SK-N-MC (cell line): ENCODE results near the gene CFAP57.

ENCODE experiments used
- DNase-seq: peaks from one replicate; pipeline ENCODE4 v3.0.0-alpha.2; 2011; ENCODE audit warnings: low read depth, low spot score
- H3K27ac ChIP-seq: fragments of 200-600 bp; sonication (generic); 2 replicates; pipeline ENCODE4 v1.5.1; 2016; ENCODE audit warnings: mixed run types
- H3K36me3 ChIP-seq: fragments of 200-600 bp; sonication (generic); 2 replicates; pipeline ENCODE4 v1.6.1; 2017; ENCODE audit warnings: antibody characterized with exemption, low read length, mixed read lengths; ENCODE audit not compliant: insufficient read depth
- H3K4me3 ChIP-seq: fragments of 200-600 bp; sonication (generic); 2 replicates; pipeline ENCODE4 v1.5.1; 2016
- H3K9ac ChIP-seq: fragments of 200-600 bp; sonication (generic); 2 replicates; pipeline ENCODE4 v1.8.0; 2017; ENCODE audit warnings: mixed run types, mixed read lengths; ENCODE audit not compliant: insufficient read length
- H3K9me3 ChIP-seq: fragments of 200-600 bp; sonication (generic); 2 replicates; pipeline ENCODE4 v1.6.1; 2017; ENCODE audit warnings: low read depth, mild to moderate bottlenecking, antibody characterized with exemption, low read length, moderate library complexity, mixed read lengths
- EZH2 ChIP-seq: fragments of 200-600 bp; sonication (generic); IDR thresholded peaks from one replicate; pipeline ENCODE4 v1.6.1; 2017; ENCODE audit warnings: antibody characterized with exemption
- FOXP2 ChIP-seq: optimal IDR thresholded peaks from 2 replicates; pipeline ENCODE3; 2011; ENCODE audit warnings: mild to moderate bottlenecking, moderate library complexity; ENCODE audit not compliant: insufficient read depth; ENCODE audit errors: extremely low read length, control extremely low read depth
- POLR2AphosphoS5 ChIP-seq: IDR thresholded peaks from 2 replicates; pipeline ENCODE4 v1.6.1; 2012; ENCODE audit warnings: mild to moderate bottlenecking, low read depth, low read length, borderline replicate concordance

Gene CFAP57

GRCh38 chr1:43227143-43227764, 55.1 kb downstream of the CFAP57 start:
- Histone ChIP-seq H3K27ac (no peak overlapping the region), H3K4me3 (no peak overlapping the region), H3K9ac (no peak overlapping the region), H3K9me3 (no peaks in the 10 kb centered on the region), H3K36me3 (no peaks in the 10 kb centered on the region)
- TF ChIP-seq EZH2 (no peak), POLR2AphosphoS5 (no peak), FOXP2 (no peak)
- peak; percentile 48 for DNase-seq

- TF ChIP-seq FOXP2 (no peak), POLR2AphosphoS5 (no peak)
- Histone ChIP-seq H3K9ac (no peak overlapping the region), H3K27ac (no peak overlapping the region), H3K9me3 (no peaks in the 10 kb centered on the region), H3K36me3 (no peaks in the 10 kb centered on the region), H3K4me3 (no peak overlapping the region)
- no peak for DNase-seq
These were observed 58.0 kb downstream of the CFAP57 start for GRCh38 chr1:43229826-43230780.

- H3K27ac ChIP-seq = no peak overlapping the region
- H3K36me3 ChIP-seq = no peaks in the 10 kb centered on the region
- no peak overlapping the region for H3K4me3 ChIP-seq
- TF ChIP-seq EZH2 = no peak
- TF ChIP-seq FOXP2 = no peak
- TF ChIP-seq POLR2AphosphoS5 = no peak
- no peak overlapping the region for H3K9ac ChIP-seq
- no peak for DNase-seq
- H3K9me3 ChIP-seq = no peaks in the 10 kb centered on the region
These were observed 59.9 kb downstream of the CFAP57 start for GRCh38 chr1:43232074-43232473.

GRCh38 chr1:43232482-43232881, 60.4 kb downstream of the CFAP57 start:
- no peaks in the 10 kb centered on the region for H3K9me3 ChIP-seq
- H3K27ac ChIP-seq = no peak overlapping the region
- H3K9ac ChIP-seq = no peak overlapping the region
- H3K4me3 ChIP-seq = no peak overlapping the region
- no peaks in the 10 kb centered on the region for H3K36me3 ChIP-seq
- no peak for DNase-seq
- TF ChIP-seq EZH2 (no peak), POLR2AphosphoS5 (no peak), FOXP2 (no peak)

GRCh38 chr1:43233631-43234030, 61.5 kb downstream of the CFAP57 start:
- DNase-seq = no peak
- H3K27ac ChIP-seq = no peak overlapping the region

GRCh38 chr1:43234267-43234666, 62.1 kb downstream of the CFAP57 start:
- H3K36me3 ChIP-seq = no peaks in the 10 kb centered on the region
- H3K4me3 ChIP-seq = no peak overlapping the region
- no peaks in the 10 kb centered on the region for H3K9me3 ChIP-seq
- no peak overlapping the region for H3K9ac ChIP-seq
- no peak for DNase-seq
- TF ChIP-seq EZH2 = no peak
- no peak for TF ChIP-seq FOXP2
- no peak for TF ChIP-seq POLR2AphosphoS5
- H3K27ac ChIP-seq = no peak overlapping the region

More at GRCh38 chr1:43233631-43234030, 61.5 kb downstream of the CFAP57 start:
- no peak overlapping the region for H3K4me3 ChIP-seq
- no peaks in the 10 kb centered on the region for H3K36me3 ChIP-seq
- TF ChIP-seq FOXP2 = no peak
- no peak for TF ChIP-seq EZH2
- no peak for TF ChIP-seq POLR2AphosphoS5
- no peak overlapping the region for H3K9ac ChIP-seq
- H3K9me3 ChIP-seq = no peaks in the 10 kb centered on the region

GRCh38 chr1:43235040-43235439, 62.9 kb downstream of the CFAP57 start:
- no peak overlapping the region for H3K9ac ChIP-seq
- no peak overlapping the region for H3K4me3 ChIP-seq
- no peaks in the 10 kb centered on the region for H3K9me3 ChIP-seq
- DNase-seq = no peak
- no peaks in the 10 kb centered on the region for H3K36me3 ChIP-seq
- H3K27ac ChIP-seq = no peak overlapping the region
- TF ChIP-seq POLR2AphosphoS5 (no peak), FOXP2 (no peak), EZH2 (no peak)

GRCh38 chr1:43235451-43236121, 63.5 kb downstream of the CFAP57 start:
- no peak overlapping the region for H3K4me3 ChIP-seq
- H3K27ac ChIP-seq = no peak overlapping the region
- TF ChIP-seq EZH2 (no peak), FOXP2 (no peak), POLR2AphosphoS5 (no peak)
- no peaks in the 10 kb centered on the region for H3K36me3 ChIP-seq
- no peaks in the 10 kb centered on the region for H3K9me3 ChIP-seq
- DNase-seq = no peak
- no peak overlapping the region for H3K9ac ChIP-seq
